ENCODE results near the gene FOXK1.
A peak's percentile ranks its signal among the peaks of the same experiment; 100 is the strongest.

Gene FOXK1

DNA sequence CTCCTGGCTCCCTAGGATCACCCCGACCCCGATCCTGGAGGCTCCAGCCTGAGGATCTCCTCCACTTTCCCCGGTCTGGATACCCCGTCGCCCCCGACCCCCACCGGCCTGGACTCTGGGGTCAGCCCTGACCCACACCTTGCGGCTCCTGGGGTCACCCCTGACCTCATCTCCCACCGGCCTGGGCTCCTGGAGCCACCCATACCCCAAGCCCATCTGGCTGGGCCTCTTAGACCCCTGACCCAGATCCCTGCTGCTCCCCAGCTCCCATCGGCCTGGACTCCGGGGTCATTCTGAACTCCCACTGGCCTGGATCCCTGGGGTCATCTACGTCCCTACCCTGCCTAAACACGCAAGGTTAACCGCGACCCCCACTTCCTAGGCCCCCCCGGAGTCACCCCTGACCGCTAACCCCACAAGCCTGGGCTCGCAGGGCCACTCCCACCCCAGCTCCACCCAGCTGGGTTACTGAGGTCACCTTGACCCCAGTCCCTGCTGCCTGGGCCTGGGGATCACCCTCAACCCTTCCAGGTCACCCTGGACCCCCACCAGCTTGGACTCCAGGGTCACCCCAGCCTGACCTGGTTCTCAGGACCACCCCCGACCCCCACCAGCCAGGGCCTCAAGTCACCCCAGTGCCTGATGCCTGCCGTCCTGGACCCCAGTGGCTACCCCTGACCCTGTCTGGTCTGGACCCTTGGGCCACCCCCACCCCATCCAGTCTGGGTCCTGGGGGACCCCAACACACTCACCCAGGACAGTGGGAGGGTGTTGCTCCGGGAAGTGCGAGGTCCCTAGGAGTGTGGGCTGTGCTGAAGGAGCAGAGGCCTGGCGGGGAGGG lies 1.2 kb downstream of the FOXK1 start:
- Histone ChIP-seq H3K36me3 (ENCODE audit: control insufficient read depth in 2 of 2, insufficient read depth in 1 of 2, low read length in 2 of 2) (peaks cover 0 to 3% of the 10 kb centered on the region in 2 experiments; a peak in 2 of 3 replicates), H3K27ac (ENCODE audit: extremely low read depth, low read depth, low read length) (peak overlapping the region; percentile 91), H3K4me3 (ENCODE audit: low read depth, low read length) (peak overlapping the region; percentile 97), H3K4me1 (ENCODE audit: control insufficient read depth, insufficient read depth, low read length) (no peaks in the 10 kb centered on the region), H3K9me3 (ENCODE audit: control insufficient read depth, insufficient read depth, low read depth, low read length) (no peaks in the 10 kb centered on the region)
- CTCF ChIA-PET, result interaction anchor here (0.6 to 1.0 kb wide), 3 partner anchors 8 to 71 kb away, joined by 3 to 4 read pairs (median 3); no protein-coding TSS in a partner anchor
- TF ChIP-seq ZSCAN30 (tag by site-specific recombination; IDR thresholded peaks at IDR 0.05) (no peak), ZNF24 (tag by site-specific recombination; IDR thresholded peaks at IDR 0.05) (no peak), IKZF3 (tag by site-specific recombination; IDR thresholded peaks at IDR 0.05) (no peak), ZIC2 (tag by site-specific recombination; IDR thresholded peaks at IDR 0.05) (peak; percentile 89), KLF1 (tag by site-specific recombination; IDR thresholded peaks at IDR 0.05) (peak; percentile 35), ZNF843 (tag by site-specific recombination; IDR thresholded peaks at IDR 0.05) (no peak), GLIS1 (tag by site-specific recombination; IDR thresholded peaks at IDR 0.05) (peak; percentile 49), SP3 (tag by site-specific recombination; IDR thresholded peaks at IDR 0.05) (peak; percentile 12; the same call in 1 of the 2 replicates), BCL11B (tag by site-specific recombination; IDR thresholded peaks at IDR 0.05; ENCODE audit: low read depth) (peak; percentile 21; the same call in 1 of the 2 replicates), GLIS2 (tag by site-specific recombination; IDR thresholded peaks at IDR 0.05) (peak; percentile 81), ZNF341 (tag by site-specific recombination; IDR thresholded peaks at IDR 0.05; ENCODE audit: low read depth) (peak; percentile 49; the same call in 1 of the 2 replicates), ZNF561 (tag by site-specific recombination; IDR thresholded peaks at IDR 0.05; ENCODE audit: borderline replicate concordance) (no peak), ZNF274 (IDR thresholded peaks at IDR 0.05; ENCODE audit: low read length) (no peak), ZNF274 (tag by site-specific recombination; IDR thresholded peaks at IDR 0.05; ENCODE audit: borderline replicate concordance) (no peak), ZNF221 (tag by site-specific recombination; IDR thresholded peaks at IDR 0.05; ENCODE audit: borderline replicate concordance) (no peak), ZNF266 (tag by site-specific recombination; IDR thresholded peaks at IDR 0.05; ENCODE audit: low read depth) (no peak), KLF9 (tag by site-specific recombination; IDR thresholded peaks at IDR 0.05; ENCODE audit: low read depth) (peak; percentile 54), ZNF335 (tag by site-specific recombination; conservative IDR thresholded peaks at IDR 0.05) (0 out of 2 replicates have a peak, but pooled peaks have one; percentile 15)
- TF ChIP-seq, protein P1, sequence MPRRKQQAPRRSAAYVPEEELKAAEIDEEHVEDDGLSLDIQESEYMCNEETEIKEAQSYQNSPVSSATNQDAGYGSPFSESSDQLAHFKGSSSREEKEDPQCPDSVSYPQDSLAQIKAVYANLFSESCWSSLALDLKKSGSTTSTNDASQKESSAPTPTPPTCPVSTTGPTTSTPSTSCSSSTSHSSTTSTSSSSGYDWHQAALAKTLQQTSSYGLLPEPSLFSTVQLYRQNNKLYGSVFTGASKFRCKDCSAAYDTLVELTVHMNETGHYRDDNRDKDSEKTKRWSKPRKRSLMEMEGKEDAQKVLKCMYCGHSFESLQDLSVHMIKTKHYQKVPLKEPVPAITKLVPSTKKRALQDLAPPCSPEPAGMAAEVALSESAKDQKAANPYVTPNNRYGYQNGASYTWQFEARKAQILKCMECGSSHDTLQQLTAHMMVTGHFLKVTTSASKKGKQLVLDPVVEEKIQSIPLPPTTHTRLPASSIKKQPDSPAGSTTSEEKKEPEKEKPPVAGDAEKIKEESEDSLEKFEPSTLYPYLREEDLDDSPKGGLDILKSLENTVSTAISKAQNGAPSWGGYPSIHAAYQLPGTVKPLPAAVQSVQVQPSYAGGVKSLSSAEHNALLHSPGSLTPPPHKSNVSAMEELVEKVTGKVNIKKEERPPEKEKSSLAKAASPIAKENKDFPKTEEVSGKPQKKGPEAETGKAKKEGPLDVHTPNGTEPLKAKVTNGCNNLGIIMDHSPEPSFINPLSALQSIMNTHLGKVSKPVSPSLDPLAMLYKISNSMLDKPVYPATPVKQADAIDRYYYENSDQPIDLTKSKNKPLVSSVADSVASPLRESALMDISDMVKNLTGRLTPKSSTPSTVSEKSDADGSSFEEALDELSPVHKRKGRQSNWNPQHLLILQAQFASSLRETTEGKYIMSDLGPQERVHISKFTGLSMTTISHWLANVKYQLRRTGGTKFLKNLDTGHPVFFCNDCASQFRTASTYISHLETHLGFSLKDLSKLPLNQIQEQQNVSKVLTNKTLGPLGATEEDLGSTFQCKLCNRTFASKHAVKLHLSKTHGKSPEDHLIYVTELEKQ (tag by site-specific recombination; IDR thresholded peaks at IDR 0.05; ENCODE audit: borderline replicate concordance), result no peak
- TF ChIP-seq, protein P2, sequence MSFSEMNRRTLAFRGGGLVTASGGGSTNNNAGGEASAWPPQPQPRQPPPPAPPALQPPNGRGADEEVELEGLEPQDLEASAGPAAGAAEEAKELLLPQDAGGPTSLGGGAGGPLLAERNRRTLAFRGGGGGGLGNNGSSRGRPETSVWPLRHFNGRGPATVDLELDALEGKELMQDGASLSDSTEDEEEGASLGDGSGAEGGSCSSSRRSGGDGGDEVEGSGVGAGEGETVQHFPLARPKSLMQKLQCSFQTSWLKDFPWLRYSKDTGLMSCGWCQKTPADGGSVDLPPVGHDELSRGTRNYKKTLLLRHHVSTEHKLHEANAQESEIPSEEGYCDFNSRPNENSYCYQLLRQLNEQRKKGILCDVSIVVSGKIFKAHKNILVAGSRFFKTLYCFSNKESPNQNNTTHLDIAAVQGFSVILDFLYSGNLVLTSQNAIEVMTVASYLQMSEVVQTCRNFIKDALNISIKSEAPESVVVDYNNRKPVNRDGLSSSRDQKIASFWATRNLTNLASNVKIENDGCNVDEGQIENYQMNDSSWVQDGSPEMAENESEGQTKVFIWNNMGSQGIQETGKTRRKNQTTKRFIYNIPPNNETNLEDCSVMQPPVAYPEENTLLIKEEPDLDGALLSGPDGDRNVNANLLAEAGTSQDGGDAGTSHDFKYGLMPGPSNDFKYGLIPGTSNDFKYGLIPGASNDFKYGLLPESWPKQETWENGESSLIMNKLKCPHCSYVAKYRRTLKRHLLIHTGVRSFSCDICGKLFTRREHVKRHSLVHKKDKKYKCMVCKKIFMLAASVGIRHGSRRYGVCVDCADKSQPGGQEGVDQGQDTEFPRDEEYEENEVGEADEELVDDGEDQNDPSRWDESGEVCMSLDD (tag by site-specific recombination; IDR thresholded peaks at IDR 0.05), result peak; percentile 68; the same call in 1 of the 2 replicates
- TF ChIP-seq, protein P3, sequence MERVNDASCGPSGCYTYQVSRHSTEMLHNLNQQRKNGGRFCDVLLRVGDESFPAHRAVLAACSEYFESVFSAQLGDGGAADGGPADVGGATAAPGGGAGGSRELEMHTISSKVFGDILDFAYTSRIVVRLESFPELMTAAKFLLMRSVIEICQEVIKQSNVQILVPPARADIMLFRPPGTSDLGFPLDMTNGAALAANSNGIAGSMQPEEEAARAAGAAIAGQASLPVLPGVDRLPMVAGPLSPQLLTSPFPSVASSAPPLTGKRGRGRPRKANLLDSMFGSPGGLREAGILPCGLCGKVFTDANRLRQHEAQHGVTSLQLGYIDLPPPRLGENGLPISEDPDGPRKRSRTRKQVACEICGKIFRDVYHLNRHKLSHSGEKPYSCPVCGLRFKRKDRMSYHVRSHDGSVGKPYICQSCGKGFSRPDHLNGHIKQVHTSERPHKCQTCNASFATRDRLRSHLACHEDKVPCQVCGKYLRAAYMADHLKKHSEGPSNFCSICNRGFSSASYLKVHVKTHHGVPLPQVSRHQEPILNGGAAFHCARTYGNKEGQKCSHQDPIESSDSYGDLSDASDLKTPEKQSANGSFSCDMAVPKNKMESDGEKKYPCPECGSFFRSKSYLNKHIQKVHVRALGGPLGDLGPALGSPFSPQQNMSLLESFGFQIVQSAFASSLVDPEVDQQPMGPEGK (tag by site-specific recombination; IDR thresholded peaks at IDR 0.05), result peak; percentile 51; the same call in 1 of the 2 replicates
- POLR2A ChIA-PET, result interaction anchor here (1.1 to 2.1 kb wide), 3 partner anchors 41 to 92 kb away, joined by 3 to 20 read pairs (median 5); partner anchors contain the start of gene AP5Z1
